Lower leg skin (tissue), 3 donors: ENCODE measurements around the gene GALNT11.

Source experiments
- POLR2A ChIP-seq, 2 donors: fragments of 450-650 bp; IDR thresholded peaks; one replicate each; pipeline ENCODE4 v1.6.1; 2016 to 2017; ENCODE audit warnings: antibody characterized with exemption in 2 of 2, mild to moderate bottlenecking in 1 of 2, moderate library complexity in 1 of 2
- TF ChIP-seq, protein P1 (sequence below), 3 donors: fragments of 450-650 bp; IDR thresholded peaks; one replicate each; pipeline ENCODE4 v1.5.1; 2016; ENCODE audit warnings: antibody characterized with exemption in 3 of 3, mild to moderate bottlenecking in 3 of 3, moderate library complexity in 2 of 3

DNA sequence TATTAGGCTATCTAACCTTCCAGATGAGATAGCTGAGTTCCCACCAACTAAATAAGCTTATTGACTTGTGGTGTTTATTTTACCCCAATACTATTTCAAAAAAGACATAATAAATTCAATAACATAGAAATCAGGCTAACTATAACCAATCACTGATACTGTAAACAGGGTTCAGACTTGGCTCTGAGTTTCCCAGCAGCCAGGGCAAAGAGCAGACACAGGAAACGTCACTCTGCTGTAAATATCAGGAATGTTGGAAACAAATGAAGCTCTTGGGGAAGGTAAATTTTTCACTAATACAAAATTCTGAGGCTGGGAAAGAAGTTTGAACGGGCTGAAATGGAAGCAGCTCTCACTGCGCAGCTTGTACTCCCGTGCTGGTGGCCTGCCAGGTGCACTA lies 114.6 kb downstream of the GALNT11 start:
- TF ChIP-seq, protein P1, sequence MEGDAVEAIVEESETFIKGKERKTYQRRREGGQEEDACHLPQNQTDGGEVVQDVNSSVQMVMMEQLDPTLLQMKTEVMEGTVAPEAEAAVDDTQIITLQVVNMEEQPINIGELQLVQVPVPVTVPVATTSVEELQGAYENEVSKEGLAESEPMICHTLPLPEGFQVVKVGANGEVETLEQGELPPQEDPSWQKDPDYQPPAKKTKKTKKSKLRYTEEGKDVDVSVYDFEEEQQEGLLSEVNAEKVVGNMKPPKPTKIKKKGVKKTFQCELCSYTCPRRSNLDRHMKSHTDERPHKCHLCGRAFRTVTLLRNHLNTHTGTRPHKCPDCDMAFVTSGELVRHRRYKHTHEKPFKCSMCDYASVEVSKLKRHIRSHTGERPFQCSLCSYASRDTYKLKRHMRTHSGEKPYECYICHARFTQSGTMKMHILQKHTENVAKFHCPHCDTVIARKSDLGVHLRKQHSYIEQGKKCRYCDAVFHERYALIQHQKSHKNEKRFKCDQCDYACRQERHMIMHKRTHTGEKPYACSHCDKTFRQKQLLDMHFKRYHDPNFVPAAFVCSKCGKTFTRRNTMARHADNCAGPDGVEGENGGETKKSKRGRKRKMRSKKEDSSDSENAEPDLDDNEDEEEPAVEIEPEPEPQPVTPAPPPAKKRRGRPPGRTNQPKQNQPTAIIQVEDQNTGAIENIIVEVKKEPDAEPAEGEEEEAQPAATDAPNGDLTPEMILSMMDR (IDR thresholded peaks at IDR 0.05): no peak
- TF ChIP-seq POLR2A (IDR thresholded peaks at IDR 0.05): no peak
